ENCODE measurements around the gene GJD2.

GJD2 gene

DNA sequence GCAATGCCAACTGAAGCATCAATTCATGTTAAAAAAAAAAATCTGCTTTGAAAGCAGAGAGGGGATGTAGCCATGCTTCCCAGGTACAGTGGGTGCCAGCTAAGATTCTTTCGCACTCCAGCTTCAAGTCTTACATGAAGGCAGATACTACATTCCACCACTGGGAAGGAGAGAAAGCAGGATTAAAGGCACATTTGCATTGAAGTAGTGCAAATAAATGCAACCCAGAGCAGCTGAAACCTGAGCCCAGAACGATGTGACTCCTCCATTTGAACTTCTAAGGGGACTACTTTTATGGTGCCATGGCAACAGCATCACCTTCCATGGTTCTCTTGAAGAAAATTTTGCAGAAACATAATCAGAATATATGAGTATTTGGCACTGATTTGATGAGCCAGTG is 19.1 kb upstream of the GJD2 start:
- DNase-seq (ENCODE audit: extremely low read depth in 1 of 2, low read depth in 1 of 2), result no peak

DNA sequence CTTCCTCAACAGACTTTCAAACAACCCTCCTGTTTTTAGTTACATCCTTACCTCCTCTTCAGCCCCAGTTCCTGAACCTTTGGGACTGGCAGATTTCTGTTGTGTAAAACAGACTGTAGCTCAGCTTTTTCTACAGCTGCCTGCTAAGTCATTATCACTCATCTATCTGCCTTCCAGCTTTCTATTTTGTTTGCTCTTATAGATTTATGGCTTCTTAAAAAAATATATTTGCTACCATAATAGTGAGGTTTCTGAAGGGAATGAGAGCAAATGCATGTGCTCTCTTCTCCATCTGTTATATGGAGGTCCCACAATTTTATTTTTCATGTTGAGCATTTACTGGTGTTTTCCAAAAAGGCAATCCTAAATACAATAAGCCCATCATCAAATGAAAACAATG is 18.2 kb upstream of the GJD2 start:
- DNase-seq (ENCODE audit: extremely low read depth in 1 of 2, low read depth in 1 of 2), result no peak

DNA sequence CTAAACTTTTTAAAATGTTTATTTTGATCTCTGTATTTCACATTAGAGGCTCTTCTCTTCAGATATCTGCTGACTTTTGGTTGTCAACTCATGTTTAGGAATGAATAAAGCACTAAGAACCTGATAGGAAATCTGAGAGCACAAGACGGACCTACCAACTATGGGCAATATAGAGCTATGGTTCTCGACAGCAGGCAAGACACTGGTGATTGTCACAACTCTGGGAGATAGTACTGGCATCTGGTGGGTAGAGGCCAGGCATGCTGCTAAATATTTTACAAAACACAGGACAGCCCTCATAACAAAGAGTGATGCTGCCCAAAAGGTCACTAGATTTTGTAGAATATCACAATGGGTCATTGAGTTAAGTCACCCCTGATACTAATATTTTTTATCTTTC is 17.5 kb upstream of the GJD2 start:
- DNase-seq (ENCODE audit: extremely low read depth in 1 of 2, low read depth in 1 of 2), result no peak

DNA sequence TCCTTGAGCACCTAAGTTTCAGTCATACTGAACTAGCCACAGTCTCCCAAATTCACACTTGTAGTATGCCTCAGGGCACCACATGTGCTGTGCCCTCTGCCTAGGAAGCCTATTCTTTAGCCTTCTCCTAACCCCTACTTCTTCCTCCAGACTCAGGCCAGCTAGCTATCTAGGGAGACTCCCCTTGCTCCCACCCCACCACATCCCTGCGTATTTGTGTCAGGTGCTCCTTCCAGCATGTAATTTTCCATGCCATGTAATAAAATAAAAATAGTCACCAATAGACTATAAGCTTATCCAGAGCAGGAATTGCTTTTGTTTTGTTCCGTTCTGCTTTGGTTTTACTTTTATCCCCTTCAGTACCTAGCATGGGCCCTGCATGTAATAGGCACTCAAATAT is 14.9 kb upstream of the GJD2 start:
- no peak for DNase-seq (ENCODE audit: extremely low read depth in 1 of 2, low read depth in 1 of 2)

DNA sequence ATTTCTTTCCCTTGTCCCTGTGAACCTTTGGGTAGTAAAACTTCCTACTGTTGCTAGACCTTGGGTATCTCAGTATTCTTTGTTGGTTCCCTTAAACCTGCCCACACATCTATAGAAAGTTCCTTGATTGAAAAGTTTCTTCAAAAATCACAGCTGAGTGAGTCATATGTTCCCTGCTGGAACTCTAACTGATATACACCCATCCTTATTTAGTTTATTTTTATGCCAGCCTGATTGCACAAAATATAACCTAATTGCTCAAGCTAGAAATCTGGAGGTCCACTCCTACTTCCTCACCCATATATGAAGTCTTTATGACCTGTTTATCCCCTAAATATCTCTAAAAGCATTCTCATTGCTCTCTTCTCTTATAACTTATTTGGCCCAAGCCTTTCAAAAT is 13.7 kb upstream of the GJD2 start:
- no peak for DNase-seq (ENCODE audit: extremely low read depth in 1 of 2, low read depth in 1 of 2)

DNA sequence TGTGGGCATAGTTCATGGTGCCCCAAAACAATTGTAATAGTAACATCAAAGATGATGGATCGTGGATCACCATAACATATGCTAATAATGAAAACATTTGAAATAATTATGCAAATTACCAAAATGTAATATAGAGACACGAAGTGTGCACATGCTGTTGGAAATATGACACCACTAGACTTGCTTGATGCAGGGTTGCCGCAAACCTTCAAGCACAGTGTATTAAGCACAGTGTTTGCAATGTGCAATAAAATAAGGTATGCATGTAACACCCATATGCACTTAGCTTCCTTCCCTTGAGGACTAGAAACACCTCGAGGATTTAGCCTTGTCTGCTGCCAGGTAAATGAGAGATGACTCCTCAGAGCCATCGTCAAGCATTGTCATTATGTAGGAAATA is 10.9 kb upstream of the GJD2 start:
- DNase-seq (ENCODE audit: extremely low read depth in 1 of 2, low read depth in 1 of 2), result no peak

DNA sequence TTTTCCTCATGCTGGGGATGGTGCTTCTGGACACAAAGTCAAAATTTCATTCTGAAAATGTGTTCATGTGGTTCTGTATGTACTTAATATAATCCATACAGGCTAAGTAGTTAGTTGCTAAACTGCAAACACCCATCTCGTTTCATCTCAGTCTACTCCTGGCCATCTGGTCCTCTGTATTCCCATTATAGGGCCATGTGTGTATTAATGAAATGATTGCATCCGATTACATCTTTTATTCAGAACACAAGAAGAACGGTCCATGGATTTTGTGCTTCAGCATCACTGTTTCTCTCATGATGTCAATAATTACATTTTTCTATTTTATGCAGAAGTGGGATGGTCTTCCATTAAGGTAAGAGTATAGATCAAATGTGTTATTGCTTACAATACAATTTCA is 6.1 kb upstream of the GJD2 start:
- no peak for DNase-seq (ENCODE audit: extremely low read depth in 1 of 2, low read depth in 1 of 2)

DNA sequence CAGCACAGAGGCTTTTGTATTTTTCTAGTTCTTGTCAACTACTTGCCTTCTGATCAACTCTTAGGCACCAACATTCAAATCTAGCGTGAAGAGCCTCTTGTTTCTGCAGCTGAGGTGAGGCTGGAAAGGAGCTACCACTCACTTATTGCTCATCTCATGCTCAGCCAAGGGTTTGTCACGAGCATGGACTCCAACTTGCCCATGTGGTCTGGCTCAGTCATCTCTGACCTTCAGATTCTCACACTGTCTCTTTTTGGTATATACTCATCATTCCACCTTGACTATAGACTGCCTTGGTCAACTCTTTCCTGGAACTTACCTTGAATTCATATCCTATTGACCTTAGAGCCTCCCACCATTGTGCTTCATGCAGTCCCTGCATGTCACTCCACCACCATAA is 5.2 kb upstream of the GJD2 start:
- DNase-seq (ENCODE audit: extremely low read depth in 1 of 2, low read depth in 1 of 2), result no peak

DNA sequence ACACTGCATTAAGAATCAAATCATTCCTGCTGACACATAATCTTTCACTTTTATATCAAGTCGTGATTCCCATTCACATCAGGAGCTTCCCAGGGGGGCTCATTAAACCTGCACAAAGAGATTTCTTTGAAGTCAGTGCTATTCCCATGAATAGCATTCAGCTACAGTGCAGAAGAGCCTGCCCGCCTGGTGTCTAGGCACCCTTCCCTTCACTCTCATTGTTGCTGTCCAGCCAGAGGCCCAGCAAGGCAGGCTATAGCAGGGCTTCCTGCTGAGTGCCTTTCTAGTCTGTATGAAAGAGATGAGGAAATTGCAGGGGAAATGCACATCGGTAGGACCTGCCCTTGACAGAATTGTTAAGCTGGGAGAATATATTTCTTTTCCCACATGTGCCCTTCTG is 4.5 kb upstream of the GJD2 start:
- no peak for DNase-seq (ENCODE audit: extremely low read depth in 1 of 2, low read depth in 1 of 2)

DNA sequence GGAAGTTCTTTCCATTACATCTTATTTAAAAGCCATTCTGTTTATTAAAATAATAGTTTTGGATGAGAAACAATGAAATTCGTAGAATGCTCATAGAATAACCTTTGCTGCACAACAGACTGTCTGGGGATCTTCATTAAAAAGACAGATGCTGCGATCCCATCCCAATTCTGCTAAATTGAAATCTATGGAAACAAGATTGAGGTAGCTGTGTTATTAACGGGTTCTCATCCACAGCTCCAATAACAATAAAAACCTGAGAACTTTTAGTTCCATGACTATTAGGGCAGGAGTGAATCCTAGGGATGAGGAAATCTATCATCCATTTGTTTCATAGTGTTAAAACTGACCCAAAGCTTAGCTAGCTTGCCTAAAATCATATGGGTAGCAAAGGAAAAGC is 2.5 kb upstream of the GJD2 start:
- DNase-seq (ENCODE audit: extremely low read depth in 1 of 2, low read depth in 1 of 2), result no peak

DNA sequence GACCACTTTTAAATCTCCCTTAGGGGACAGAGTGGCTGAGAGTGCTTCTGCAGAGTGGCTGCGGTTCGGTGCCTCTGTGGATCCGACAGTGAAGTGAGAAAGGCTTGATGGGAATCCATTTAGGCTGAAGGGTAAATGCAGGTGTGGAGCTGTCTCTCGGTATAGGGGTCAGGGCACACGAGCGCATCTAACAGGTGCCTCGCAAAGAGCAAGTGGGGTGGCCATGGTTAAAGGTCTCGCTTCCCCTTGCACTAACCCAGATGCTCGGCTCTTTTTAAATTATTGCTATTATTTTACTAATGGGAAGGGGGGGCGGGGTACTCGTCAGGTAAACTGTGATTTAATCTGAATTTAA is 598 bp upstream of the GJD2 start:
- DNase-seq (ENCODE audit: extremely low read depth in 1 of 2, low read depth in 1 of 2), result no peak

DNA sequence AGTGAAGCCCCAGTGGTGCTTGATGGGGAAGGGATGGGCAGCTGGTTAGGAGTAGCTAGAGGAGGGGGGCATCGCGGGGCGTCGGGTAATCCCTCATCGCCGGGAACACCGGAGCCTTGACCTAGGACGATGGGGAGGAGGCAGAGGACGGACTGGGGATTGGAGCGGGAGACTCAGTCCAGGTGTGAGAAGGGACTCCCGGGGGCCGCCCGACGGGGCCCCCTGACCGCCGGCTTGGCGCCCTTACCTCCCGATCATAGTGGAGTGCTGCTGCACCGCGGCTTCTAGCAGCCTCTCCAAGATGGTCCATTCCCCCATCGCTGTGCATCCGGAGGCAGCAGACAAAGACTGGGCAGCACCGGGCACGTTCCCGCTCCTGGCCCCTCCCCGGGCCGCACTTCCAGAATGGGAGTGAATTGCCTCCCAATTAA is 612 bp downstream of the GJD2 start:
- no peak for DNase-seq (ENCODE audit: extremely low read depth in 1 of 2, low read depth in 1 of 2)

DNA sequence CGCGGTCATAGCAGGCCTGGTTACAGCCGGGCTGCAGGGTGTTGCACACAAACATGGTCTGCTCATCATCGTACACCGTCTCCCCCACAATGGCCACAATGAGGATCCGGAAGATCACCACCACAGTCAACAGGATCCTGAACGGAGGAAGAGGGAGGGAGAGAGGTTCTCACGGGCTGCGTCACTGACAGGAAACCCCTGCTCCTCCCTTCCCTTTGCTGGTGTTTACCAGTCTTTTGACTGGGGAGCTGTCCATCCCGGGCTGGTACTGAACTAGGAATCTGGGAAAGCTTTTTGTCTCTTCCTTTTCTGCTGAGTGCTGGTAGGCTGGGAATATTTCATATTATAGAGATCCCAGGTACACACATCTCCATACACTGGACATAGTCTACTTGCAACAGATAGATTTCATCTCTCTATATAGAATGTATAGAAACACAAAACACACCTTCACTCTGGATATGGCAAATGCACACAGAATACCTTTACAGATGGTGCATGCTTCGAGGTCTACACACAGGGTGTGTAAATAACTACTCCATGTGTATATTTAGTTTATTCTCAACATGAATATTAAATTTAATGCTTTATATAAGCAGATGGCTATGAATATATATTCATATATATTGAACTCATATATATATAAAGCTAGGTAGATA is 1.4 kb downstream of the GJD2 start:
- DNase-seq (ENCODE audit: extremely low read depth in 1 of 2, low read depth in 1 of 2), result no peak

DNA sequence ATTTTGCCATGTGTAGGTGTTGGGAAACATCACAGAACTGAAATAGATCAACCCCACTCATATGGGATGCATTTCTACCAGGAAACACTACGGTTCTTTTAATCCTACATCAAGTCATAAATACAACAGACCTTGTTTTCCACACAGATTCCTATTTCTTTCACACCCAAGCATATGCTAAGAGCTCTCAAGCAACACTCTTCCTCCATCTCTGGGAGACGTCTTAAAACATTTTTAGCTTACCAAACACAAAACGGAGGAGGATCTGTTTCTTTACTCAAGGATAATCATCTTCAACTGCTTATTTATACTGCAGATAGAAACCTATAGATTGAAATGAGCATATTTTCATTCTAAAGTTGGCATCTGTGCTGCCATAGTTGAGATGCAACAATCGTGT is 5.1 kb downstream of the GJD2 start:
- DNase-seq (ENCODE audit: extremely low read depth in 1 of 2, low read depth in 1 of 2), result no peak

DNA sequence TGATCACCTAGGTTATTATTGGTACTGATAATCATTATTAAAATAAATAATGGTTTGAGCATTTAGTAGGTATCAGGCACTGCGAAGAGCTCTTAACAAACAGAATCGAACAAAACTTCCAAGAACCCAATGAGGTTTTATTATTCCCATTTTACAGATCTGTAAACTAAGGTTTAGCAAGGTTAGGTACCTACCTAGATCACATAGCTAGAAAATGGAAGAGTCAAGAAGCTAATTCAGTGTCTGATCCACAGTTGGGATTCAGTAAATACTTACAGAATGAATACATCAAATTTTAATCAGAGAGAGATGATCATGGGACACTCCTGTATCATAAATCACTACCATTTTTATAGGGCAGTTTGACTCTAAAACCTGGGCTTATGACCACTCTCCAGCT is 15.5 kb downstream of the GJD2 start:
- DNase-seq (ENCODE audit: extremely low read depth in 1 of 2, low read depth in 1 of 2), result no peak

DNA sequence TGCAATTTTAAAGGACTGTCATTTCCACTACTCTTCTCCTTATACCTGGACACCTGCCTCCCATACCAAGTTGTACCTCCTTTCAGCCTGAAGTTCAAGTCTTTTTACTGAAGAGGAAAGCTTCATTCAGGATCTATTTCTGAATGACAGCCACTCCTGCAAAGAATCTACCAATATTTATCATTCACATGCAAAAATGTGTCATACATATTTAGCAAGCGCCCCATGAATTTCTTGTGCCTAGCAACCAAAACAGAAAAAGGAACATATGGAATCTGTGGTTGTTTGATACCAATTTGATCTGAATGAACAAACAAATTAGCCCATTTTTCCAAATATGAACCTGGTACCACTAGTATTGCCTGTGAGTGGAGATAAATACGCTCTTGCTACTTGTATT is 16.8 kb downstream of the GJD2 start:
- no peak for DNase-seq (ENCODE audit: extremely low read depth in 1 of 2, low read depth in 1 of 2)

DNA sequence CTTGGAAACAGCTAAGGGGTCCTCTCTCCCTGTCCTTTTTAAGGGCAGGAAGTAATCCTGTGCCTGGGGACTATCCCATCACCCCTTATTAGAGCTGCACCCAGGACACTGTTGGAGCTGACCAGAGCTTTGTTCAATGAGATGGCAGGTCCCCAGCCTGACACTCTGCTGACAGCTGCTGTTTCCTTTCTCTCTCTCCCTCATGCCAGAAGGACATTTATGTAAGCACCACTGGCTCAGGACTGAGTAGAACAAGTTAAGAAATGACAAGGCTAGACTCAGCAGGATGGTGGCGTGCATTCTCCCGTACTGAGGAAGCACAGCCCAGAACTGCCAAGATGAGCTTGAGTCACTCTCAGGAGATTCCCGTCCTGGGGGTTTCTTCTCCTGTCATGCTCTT is 17.3 kb downstream of the GJD2 start:
- no peak for DNase-seq (ENCODE audit: extremely low read depth in 1 of 2, low read depth in 1 of 2)

DNA sequence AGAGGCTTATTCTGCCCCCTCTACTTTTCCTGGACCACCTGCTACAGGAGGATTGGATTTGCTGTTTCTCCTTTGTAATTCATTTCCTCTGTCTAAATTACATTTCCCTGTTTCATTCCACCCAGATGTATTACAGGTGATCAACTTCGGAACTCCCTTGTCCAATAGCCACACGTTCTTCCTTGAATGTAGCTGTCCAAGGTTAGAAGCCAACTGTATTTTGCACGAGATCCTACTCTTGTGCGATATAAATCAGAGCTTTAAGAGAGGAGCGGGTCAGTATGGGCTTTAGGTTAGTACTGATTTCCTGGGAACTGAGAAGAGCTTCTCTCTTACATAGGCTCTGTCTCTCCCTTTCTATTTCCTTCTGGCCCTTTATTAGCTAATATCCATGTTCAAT is 20.5 kb downstream of the GJD2 start:
- DNase-seq (ENCODE audit: extremely low read depth in 1 of 2, low read depth in 1 of 2), result no peak

DNA sequence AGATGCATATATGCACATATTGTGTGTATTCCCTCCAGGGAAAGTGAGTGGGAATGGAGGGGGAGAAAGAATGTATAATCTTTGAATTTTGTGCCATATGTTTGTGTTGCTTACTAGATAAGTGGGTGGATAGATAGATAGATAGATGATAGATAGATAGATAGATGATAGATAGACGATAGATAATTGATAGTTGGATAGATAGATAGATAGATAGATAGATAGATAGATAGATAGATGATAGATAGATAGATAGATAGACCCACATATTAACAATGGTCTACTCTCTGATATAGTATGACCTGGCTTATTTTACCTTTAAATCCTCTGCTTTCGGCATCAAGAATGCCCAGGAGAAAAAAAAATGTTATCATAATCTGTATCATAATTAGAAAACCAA is 21.2 kb downstream of the GJD2 start:
- DNase-seq (ENCODE audit: extremely low read depth in 1 of 2, low read depth in 1 of 2), result no peak

DNA sequence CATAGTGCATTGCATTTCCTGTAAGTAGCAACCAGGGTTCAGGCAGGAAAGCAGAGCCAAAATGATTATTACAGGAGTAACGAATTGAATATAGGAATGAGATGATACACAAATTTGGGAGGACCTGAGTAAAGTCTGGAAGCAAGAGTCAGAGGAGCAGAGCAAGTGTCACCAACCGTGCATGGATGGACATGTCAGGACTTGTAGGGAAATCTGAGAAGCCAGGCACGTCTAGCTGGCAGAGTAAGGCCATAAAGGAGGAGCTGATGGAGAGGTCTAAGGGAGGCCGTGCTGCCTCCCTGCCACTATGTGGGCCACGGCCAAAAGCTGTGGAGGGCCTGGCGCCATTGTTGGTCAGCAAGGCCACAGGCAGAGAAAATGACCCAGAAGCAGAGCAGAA is 22.4 kb downstream of the GJD2 start:
- no peak for DNase-seq (ENCODE audit: extremely low read depth in 1 of 2, low read depth in 1 of 2)

DNA sequence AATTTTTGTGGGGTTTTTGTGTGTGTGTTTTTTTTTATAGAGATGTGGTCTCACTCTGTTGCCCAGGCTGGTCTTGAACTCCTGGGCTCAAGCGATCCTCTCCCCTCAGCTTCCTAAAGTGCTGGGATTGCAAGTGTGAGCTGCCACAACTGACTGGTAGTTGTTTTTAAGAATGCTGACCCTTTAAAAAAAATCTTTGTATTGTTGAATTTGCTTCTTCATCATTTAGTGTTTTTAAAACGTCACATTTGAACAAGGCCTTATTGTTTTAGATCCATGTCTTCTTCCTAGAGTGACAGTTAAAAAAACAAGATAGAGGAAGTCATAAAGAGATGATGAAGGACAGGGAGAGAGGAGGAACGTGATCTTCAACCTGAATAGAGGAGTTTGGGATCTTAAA is 24.1 kb downstream of the GJD2 start:
- no peak for DNase-seq (ENCODE audit: extremely low read depth in 1 of 2, low read depth in 1 of 2)

DNA sequence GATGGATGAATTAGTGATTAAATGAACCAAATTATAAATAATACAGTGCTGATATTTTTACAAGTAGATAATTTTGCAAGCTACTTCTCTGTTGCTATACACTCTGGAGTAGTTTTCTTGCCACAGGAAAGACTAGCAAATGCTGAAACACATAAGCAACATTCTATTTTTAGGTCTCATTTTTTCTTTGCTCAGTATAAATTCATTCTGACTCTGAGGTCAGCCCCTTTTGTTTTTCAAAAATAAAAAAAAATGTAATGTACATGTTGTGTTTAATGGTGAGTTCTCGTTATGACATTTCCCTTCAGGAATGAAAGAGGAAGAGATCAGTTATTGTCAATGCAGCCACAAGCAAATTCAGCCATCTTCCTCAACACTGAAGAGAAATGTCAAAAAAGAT is 24.9 kb downstream of the GJD2 start:
- DNase-seq (ENCODE audit: extremely low read depth in 1 of 2, low read depth in 1 of 2), result no peak

DNA sequence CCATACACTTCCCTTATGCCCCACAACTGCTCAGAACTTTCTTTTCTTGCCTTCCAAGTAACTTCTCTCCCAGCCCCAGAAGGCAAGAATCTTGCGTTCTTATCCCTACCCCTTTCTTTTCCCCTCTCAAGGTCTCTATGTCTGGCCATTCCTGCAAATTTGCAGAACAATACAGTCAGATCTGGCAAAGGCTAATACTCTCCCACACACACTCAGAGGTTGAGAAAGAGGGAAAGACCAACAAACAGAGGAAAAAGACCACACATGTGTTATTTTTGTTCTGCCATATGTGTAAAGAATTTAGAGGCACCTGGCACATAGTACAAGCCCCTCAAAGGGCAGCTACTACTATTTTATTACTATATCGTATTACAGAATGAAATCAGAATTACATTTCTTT is 25.7 kb downstream of the GJD2 start:
- DNase-seq (ENCODE audit: extremely low read depth in 1 of 2, low read depth in 1 of 2), result no peak

Data from stimulated activated CD8-positive, alpha-beta memory T cell treated with anti-CD3 and anti-CD28 coated beads, Interleukin-7, amount 100 ng/mL, for 48 hours (primary cell).